ENCODE measurements around the gene ADISSP.

The ADISSP gene

DNA sequence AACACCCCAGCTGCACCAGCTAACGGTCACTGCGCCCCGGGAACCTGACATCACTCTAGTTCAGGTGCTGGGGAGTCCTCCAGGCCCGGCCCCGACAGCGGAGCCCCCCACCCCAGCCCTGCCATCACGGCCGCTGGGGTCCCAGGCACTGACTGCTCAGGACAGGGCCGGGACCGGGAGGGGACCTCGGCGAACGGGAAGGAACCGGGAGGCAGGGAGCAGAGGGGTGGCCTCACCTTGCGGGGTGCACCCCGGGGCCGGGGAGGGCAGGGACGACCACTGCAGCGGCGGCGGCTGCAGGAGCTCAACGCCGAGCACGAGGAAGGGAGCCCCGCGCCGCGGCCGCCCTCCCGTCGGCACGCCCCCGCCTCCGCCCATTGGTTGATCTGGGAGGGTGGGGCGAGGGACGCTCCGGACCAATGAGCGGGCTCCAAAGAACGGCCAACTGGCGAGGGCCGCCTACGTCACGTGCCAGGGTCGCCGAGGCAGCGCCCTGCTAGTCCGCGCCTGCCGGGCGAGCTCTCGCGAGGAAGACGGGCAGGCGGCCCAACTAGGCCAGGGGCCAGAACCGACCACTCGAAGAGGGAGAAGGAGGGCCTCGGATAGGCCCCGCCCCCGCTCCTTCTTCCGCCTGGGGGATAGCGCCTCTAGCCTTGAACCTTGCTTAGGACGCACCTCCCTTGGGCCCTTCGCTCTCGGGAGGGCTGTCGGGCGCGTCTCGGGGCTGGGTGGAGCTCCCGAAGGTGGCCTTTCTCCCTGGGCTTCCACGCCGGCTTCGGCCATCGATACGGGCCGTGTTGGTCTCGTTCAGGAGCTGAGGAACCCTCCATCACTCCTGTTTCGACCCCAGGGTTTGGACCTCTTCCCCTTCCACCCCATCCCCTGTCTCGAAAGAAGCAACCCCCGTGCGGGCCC lies at the start of gene ADISSP:
Gene ADISSP (minus strand): TSS at position 327 of the 915 bp plus-strand sequence. CDS start 7,653 bp downstream, outside the sequence.
- Histone ChIP-seq H4K20me1 (ENCODE audit: control insufficient read depth, insufficient read depth, low read depth, low read length) (peaks cover 8% of the 10 kb centered on the region; the same call in 1 of the 2 replicates), H3K4me3 (ENCODE audit: low read length) (peak within 1 kb of the TSS; percentile 99), H3K36me3 (ENCODE audit: control insufficient read depth, low read length) (peaks cover 6% of the 10 kb centered on the region), H3K27me3 (ENCODE audit: control insufficient read depth, low read length) (no peaks in the 10 kb centered on the region), H3F3A (ENCODE audit: control insufficient read depth, insufficient read depth) (peaks cover 5% of the 10 kb centered on the region), H3K79me2 (ENCODE audit: control insufficient read depth, low read length) (peaks cover 42% of the 10 kb centered on the region), H3K9me2 (replicated peaks; ENCODE audit: control insufficient read depth, low read length) (no peaks in the 10 kb centered on the region), H3K4me2 (ENCODE audit: low read length) (peak within 1 kb of the TSS; percentile 100), H3K27ac (ENCODE audit: low read depth, low read length) (peak within 1 kb of the TSS; percentile 47), H3K4me1 (ENCODE audit: control insufficient read depth, low read length) (peaks cover 29% of the 10 kb centered on the region), H3K9me3 (ENCODE audit: control insufficient read depth, insufficient read depth, low read length) (no peaks in the 10 kb centered on the region)
- TF ChIP-seq, protein P1, sequence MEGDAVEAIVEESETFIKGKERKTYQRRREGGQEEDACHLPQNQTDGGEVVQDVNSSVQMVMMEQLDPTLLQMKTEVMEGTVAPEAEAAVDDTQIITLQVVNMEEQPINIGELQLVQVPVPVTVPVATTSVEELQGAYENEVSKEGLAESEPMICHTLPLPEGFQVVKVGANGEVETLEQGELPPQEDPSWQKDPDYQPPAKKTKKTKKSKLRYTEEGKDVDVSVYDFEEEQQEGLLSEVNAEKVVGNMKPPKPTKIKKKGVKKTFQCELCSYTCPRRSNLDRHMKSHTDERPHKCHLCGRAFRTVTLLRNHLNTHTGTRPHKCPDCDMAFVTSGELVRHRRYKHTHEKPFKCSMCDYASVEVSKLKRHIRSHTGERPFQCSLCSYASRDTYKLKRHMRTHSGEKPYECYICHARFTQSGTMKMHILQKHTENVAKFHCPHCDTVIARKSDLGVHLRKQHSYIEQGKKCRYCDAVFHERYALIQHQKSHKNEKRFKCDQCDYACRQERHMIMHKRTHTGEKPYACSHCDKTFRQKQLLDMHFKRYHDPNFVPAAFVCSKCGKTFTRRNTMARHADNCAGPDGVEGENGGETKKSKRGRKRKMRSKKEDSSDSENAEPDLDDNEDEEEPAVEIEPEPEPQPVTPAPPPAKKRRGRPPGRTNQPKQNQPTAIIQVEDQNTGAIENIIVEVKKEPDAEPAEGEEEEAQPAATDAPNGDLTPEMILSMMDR (IDR thresholded peaks at IDR 0.05; ENCODE audit: low read depth, low read length, poor library complexity, severe bottlenecking) = peak; percentile 48
- no peak for TF ChIP-seq EZH2phosphoT487 (IDR thresholded peaks at IDR 0.05; ENCODE audit: borderline replicate concordance, low read length)

DNA sequence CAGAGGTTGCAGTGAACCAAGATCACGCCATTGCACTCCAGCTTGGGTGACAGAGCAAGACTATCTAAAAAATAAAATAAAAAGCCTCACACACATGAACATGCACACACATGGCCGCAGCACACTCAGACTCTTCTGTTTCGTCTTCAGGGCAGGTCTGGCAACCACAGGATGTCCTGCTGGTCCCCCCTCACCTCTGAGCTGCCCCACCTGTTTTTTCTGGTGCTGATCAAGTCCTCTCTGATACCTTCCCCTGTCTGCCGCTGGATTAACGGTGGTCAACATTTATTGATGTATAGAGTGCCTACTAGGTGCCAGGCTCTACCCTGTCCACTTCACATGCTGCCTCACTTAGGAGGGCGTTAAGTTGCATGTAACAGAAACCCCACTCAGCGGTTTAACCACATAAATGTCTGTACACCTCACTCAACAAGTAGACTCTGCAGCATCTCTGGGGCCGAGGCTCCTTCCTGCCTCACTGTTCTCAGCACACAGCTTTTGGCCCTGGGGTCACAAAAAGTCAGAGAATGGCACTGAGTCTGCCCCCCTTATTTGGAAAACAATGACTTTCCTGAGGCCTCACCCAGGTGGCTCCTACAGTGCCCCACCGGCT lies 48.3 kb upstream of the ADISSP start:
- H3K79me2 ChIP-seq (ENCODE audit: control insufficient read depth, low read length) = peaks cover under 1% of the 10 kb centered on the region

DNA sequence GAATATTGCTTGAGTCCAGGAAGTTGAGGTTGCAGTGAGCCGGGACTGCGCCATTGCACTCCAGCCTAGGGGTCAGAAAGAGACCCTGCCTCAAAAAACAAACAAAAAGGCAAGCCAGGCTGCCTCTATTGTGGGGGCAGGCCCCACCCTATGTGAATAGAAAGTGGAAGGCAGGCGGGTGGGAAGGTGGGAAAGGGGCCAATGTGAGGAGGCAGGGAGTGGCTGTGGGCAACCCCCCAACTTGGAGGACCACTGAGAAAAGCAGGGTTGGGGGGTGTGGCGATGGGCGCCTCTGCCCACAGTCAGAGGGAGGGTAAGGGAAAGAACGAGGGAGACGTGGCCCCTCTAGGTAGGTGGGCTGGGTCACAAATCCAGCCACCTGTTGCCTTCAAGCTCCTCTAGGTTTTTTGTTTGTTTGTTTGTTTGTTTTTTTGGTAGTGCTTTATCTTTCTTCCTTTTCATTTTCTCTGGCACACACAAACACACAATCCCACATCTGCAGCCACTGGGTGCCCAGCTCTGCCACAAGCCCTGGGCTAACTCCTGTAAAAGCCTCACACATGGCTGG lies 47.5 kb upstream of the ADISSP start:
- no peaks in the 10 kb centered on the region for H3K36me3 ChIP-seq (ENCODE audit: control insufficient read depth, low read length)
- H4K20me1 ChIP-seq (ENCODE audit: control insufficient read depth, insufficient read depth, low read depth, low read length) = no peaks in the 10 kb centered on the region

More for the DNA sequence above, 48.3 kb upstream of the ADISSP start:
- Histone ChIP-seq H3K4me3 (ENCODE audit: low read length) (no peak overlapping the region), H3K9me2 (replicated peaks; ENCODE audit: control insufficient read depth, low read length) (no peaks in the 10 kb centered on the region), H4K20me1 (ENCODE audit: control insufficient read depth, insufficient read depth, low read depth, low read length) (no peaks in the 10 kb centered on the region), H3K27me3 (ENCODE audit: control insufficient read depth, low read length) (no peaks in the 10 kb centered on the region; the same call in 1 of the 2 replicates), H3K4me1 (ENCODE audit: control insufficient read depth, low read length) (peaks cover 25% of the 10 kb centered on the region), H3K4me2 (ENCODE audit: low read length) (no peak overlapping the region), H3K9me3 (ENCODE audit: control insufficient read depth, insufficient read depth, low read length) (no peaks in the 10 kb centered on the region), H3F3A (ENCODE audit: control insufficient read depth, insufficient read depth) (no peaks in the 10 kb centered on the region), H3K27ac (ENCODE audit: low read depth, low read length) (no peak overlapping the region), H3K36me3 (ENCODE audit: control insufficient read depth, low read length) (no peaks in the 10 kb centered on the region)
- TF ChIP-seq EZH2phosphoT487 (IDR thresholded peaks at IDR 0.05; ENCODE audit: borderline replicate concordance, low read length) = no peak
- TF ChIP-seq, protein P1 (IDR thresholded peaks at IDR 0.05; ENCODE audit: low read depth, low read length, poor library complexity, severe bottlenecking) = no peak

More for the DNA sequence above, 47.5 kb upstream of the ADISSP start:
- H3K27me3 ChIP-seq (ENCODE audit: control insufficient read depth, low read length) = no peaks in the 10 kb centered on the region; the same call in 1 of the 2 replicates
- H3K79me2 ChIP-seq (ENCODE audit: control insufficient read depth, low read length) = no peaks in the 10 kb centered on the region
- no peaks in the 10 kb centered on the region for H3F3A ChIP-seq (ENCODE audit: control insufficient read depth, insufficient read depth)
- H3K4me1 ChIP-seq (ENCODE audit: control insufficient read depth, low read length) = peaks cover 25% of the 10 kb centered on the region
- no peaks in the 10 kb centered on the region for H3K9me2 ChIP-seq (replicated peaks; ENCODE audit: control insufficient read depth, low read length)
- H3K9me3 ChIP-seq (ENCODE audit: control insufficient read depth, insufficient read depth, low read length) = no peaks in the 10 kb centered on the region
- TF ChIP-seq, protein P1 (IDR thresholded peaks at IDR 0.05; ENCODE audit: low read depth, low read length, poor library complexity, severe bottlenecking) = no peak
- no peak for TF ChIP-seq EZH2phosphoT487 (IDR thresholded peaks at IDR 0.05; ENCODE audit: borderline replicate concordance, low read length)
- H3K27ac ChIP-seq (ENCODE audit: low read depth, low read length) = no peak overlapping the region
- no peak overlapping the region for H3K4me2 ChIP-seq (ENCODE audit: low read length)
- no peak overlapping the region for H3K4me3 ChIP-seq (ENCODE audit: low read length)

All from DOHH2 (cell line).